HepG2 (cell line): Measurements from ENCODE around the gene ATG9A. TPM values are rescaled to one million over a fixed set of nuclear protein-coding genes. Genes with fewer than 3 reads are reported as not detected.

Experiments
- ARHGAP35 ChIP-seq: sonication (generic); formaldehyde crosslinking; IDR thresholded peaks from 2 replicates; pipeline ENCODE4 v1.9.0; 2022; ENCODE audit warnings: mild to moderate bottlenecking, inconsistent platforms, moderate library complexity, missing genetic modification reagents, borderline replicate concordance
- ATAD3A ChIP-seq: sonication (generic); formaldehyde crosslinking; IDR thresholded peaks from 2 replicates; pipeline ENCODE4 v1.4.0; 2020; ENCODE audit warnings: missing genetic modification reagents
- CEBPG ChIP-seq: IDR thresholded peaks from 2 replicates; pipeline ENCODE4 v1.6.1; 2016
- GABPA ChIP-seq, 2 experiments: IDR thresholded peaks; 2 replicates each; pipeline ENCODE4 v1.6.1; 2011 to 2016; ENCODE audit warnings: low read depth in 2 of 2, low read length in 1 of 2, missing biosample characterization in 1 of 2, missing genetic modification characterization in 1 of 2
- GTF2F1 ChIP-seq: fragments of 150-350 bp; IDR thresholded peaks from 2 replicates; pipeline ENCODE4 v1.6.1; 2014; ENCODE audit warnings: low read length
- HNRNPL ChIP-seq: fragments of 200-400 bp; formaldehyde crosslinking; IDR thresholded peaks from 2 replicates; pipeline ENCODE4 v1.6.1; 2017; ENCODE audit warnings: mild to moderate bottlenecking, low read depth, low read length
- JUND ChIP-seq: sonication (generic); formaldehyde crosslinking; IDR thresholded peaks from 2 replicates; pipeline ENCODE4 v1.8.0; 2022; ENCODE audit warnings: mild to moderate bottlenecking, missing genetic modification reagents
- KDM3A ChIP-seq: IDR thresholded peaks from 2 replicates; pipeline ENCODE4 v1.6.1; 2018; ENCODE audit warnings: low read depth, missing compliant biosample characterization
- MAFG ChIP-seq: sonication (generic); formaldehyde crosslinking; IDR thresholded peaks from 2 replicates; pipeline ENCODE4 v1.5.1; 2020; ENCODE audit warnings: mild to moderate bottlenecking, missing genetic modification reagents
- MBD4 ChIP-seq: IDR thresholded peaks from 2 replicates; pipeline ENCODE4 v1.6.1; 2012; ENCODE audit warnings: low read length, inconsistent platforms, borderline replicate concordance
- MEIS1 ChIP-seq: sonication (generic); formaldehyde crosslinking; IDR thresholded peaks from 2 replicates; pipeline ENCODE4 v1.9.0; 2021; ENCODE audit warnings: mild to moderate bottlenecking, missing genetic modification reagents, moderate library complexity, borderline replicate concordance
- NFKB2 ChIP-seq: sonication (generic); formaldehyde crosslinking; IDR thresholded peaks from 2 replicates; pipeline ENCODE4 v1.4.0; 2020; ENCODE audit warnings: missing genetic modification reagents, borderline replicate concordance
- RNF2 ChIP-seq: fragments of 450-650 bp; conservative IDR thresholded peaks from 2 replicates; pipeline ENCODE4 v1.6.1; 2016; ENCODE audit warnings: low read depth
- SAFB2 ChIP-seq: sonication (generic); formaldehyde crosslinking; IDR thresholded peaks from 2 replicates; pipeline ENCODE4 v1.5.1; 2020; ENCODE audit warnings: missing genetic modification reagents, low read depth, mild to moderate bottlenecking, borderline replicate concordance
- SP2 ChIP-seq: sonication (generic); formaldehyde crosslinking; IDR thresholded peaks from 2 replicates; pipeline ENCODE4 v1.5.1; 2020; ENCODE audit warnings: mild to moderate bottlenecking, missing genetic modification reagents
- SUZ12 ChIP-seq: fragments of 150-350 bp; IDR thresholded peaks from 2 replicates; pipeline ENCODE4 v1.6.1; 2014; ENCODE audit warnings: low read depth, low read length
- TBL1XR1 ChIP-seq: fragments of 150-350 bp; IDR thresholded peaks from 2 replicates; pipeline ENCODE4 v1.6.1; 2014; ENCODE audit warnings: borderline replicate concordance, low read length; ENCODE audit not compliant: partially characterized antibody
- ZKSCAN5 ChIP-seq: sonication (generic); formaldehyde crosslinking; IDR thresholded peaks from 2 replicates; pipeline ENCODE4 v1.5.1; 2020; ENCODE audit warnings: mild to moderate bottlenecking, missing genetic modification reagents
- ZNF556 ChIP-seq: sonication (generic); formaldehyde crosslinking; IDR thresholded peaks from 2 replicates; pipeline ENCODE4 v1.4.0; 2020; ENCODE audit warnings: mild to moderate bottlenecking, missing genetic modification reagents, borderline replicate concordance
- ZNF678 ChIP-seq: sonication (generic); formaldehyde crosslinking; IDR thresholded peaks from 2 replicates; pipeline ENCODE4 v1.4.0; 2020; ENCODE audit warnings: mild to moderate bottlenecking, missing genetic modification reagents
- ZNF761 ChIP-seq: sonication (generic); formaldehyde crosslinking; conservative IDR thresholded peaks from 2 replicates; pipeline ENCODE4 v1.4.0; 2020; ENCODE audit warnings: mild to moderate bottlenecking, missing genetic modification reagents
- ZNF773 ChIP-seq: sonication (generic); formaldehyde crosslinking; IDR thresholded peaks from 2 replicates; pipeline ENCODE4 v1.4.0; 2020; ENCODE audit warnings: missing genetic modification reagents, borderline replicate concordance
- ZSCAN22 ChIP-seq: sonication (generic); formaldehyde crosslinking; IDR thresholded peaks from 2 replicates; pipeline ENCODE4 v1.4.0; 2020; ENCODE audit warnings: mild to moderate bottlenecking, missing genetic modification reagents
- ZSCAN29 ChIP-seq: sonication (generic); formaldehyde crosslinking; conservative IDR thresholded peaks from 2 replicates; pipeline ENCODE4 v1.4.0; 2020; ENCODE audit warnings: mild to moderate bottlenecking, missing genetic modification reagents
- polyA plus RNA-seq, 8 experiments: library from polyadenylated mRNA; depleted of rRNA in 3 of 8; stranded (reverse) in 7 of 8; unstranded in 1 of 8; fragments of >200 nt; fragmentation: Illumina TruSeq in 4 of 8; extraction: Trizol in 4 of 8; gene quantifications; 2 replicates each; pipeline versions ENCODE4 v1.2.1 to v1.2.3, GENCODE V29; 2011 to 2016; ENCODE audit warnings: low read depth in 4 of 8, missing spikeins in 1 of 8, mixed read lengths in 1 of 8; ENCODE audit not compliant: insufficient read depth in 1 of 8
- total RNA-seq, 5 experiments: library from RNA; depleted of rRNA; stranded (reverse); fragments of >200 nt; fragmentation: Illumina TruSeq; extraction: Trizol; gene quantifications; 2 replicates each; pipeline ENCODE4 v1.2.3, GENCODE V29; 2016; ENCODE audit warnings: low read depth in 1 of 5
- TF ChIP-seq, protein P1 (sequence below): sonication (generic); formaldehyde crosslinking; IDR thresholded peaks from 2 replicates; pipeline ENCODE4 v1.4.0; 2020; ENCODE audit warnings: missing genetic modification reagents, mild to moderate bottlenecking, borderline replicate concordance
- TF ChIP-seq, protein P2 (sequence below): sonication (generic); formaldehyde crosslinking; IDR thresholded peaks from 2 replicates; pipeline ENCODE4 v1.4.0; 2020; ENCODE audit warnings: missing genetic modification reagents, low read depth, mild to moderate bottlenecking, borderline replicate concordance
- TF ChIP-seq, protein P3 (sequence below): sonication (generic); formaldehyde crosslinking; IDR thresholded peaks from 2 replicates; pipeline ENCODE4 v1.4.0; 2020; ENCODE audit warnings: mild to moderate bottlenecking, low read depth, missing genetic modification reagents
- TF ChIP-seq, protein P4 (sequence below): IDR thresholded peaks from 2 replicates; pipeline ENCODE4 v1.6.1; 2016; ENCODE audit warnings: mild to moderate bottlenecking, missing biosample characterization, missing genetic modification reagents

Gene ATG9A
- total and polyA plus RNA-seq, 2 of the 13 experiments (the other 11 are each of a cell fraction or from before 2014, with no cell fraction given), result 35.0 to 131 TPM

DNA sequence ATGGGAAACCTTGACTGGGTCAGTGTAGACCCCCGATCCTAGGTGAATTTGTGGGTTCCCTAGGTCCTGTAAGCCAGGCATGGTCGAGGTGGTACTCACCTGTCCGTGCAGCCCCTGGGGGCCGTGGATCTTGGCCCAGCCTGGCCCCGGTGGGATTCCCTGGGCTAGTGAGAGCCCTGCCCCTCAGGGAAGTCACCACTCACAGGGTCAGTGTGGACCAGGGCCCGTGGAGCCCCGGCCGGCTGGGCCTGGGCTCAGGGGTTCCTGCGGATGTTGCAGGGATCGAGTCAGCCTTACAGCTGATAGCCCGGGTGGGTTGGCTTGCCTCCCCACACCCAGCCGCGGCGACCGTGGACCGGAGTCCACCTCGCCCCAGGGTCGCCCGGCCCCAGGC is 528 bp downstream of the ATG9A start (continued):
- TF ChIP-seq CEBPG (CRISPR knock-in tag) (no peak), SUZ12 (no peak), NFKB2 (CRISPR knock-in tag) (no peak), MEIS1 (CRISPR knock-in tag) (0 out of 2 replicates have a peak, but pooled peaks have one; percentile 11), ZNF556 (peak; percentile 50; the same call in 1 of the 2 replicates), ZSCAN29 (CRISPR knock-in tag) (peak; percentile 92; the same call in 1 of the 2 replicates), ARHGAP35 (CRISPR knock-in tag) (no peak), RNF2 (no peak), MBD4 (no peak), GABPA (IDR thresholded peaks at IDR 0.05; ENCODE audit: low read depth, low read length) (no peak), GABPA (CRISPR knock-in tag; IDR thresholded peaks at IDR 0.05; ENCODE audit: low read depth) (no peak), TBL1XR1 (no peak), JUND (CRISPR knock-in tag) (0 out of 2 replicates have a peak, but pooled peaks have one; percentile 9), ZKSCAN5 (0 out of 2 replicates have a peak, but pooled peaks have one; percentile 36), ZNF761 (no peak), SAFB2 (CRISPR knock-in tag) (peak; percentile 9; the same call in 1 of the 2 replicates), KDM3A (CRISPR knock-in tag) (0 out of 2 replicates have a peak, but pooled peaks have one; percentile 7), ZSCAN22 (CRISPR knock-in tag) (no peak), ZNF678 (CRISPR knock-in tag) (peak; percentile 67; the same call in 1 of the 2 replicates), MAFG (no peak), GTF2F1 (no peak), HNRNPL (no peak), SP2 (CRISPR knock-in tag) (no peak), ATAD3A (CRISPR knock-in tag) (peak; percentile 72; the same call in 1 of the 2 replicates), ZNF773 (no peak)
- TF ChIP-seq, protein P1, sequence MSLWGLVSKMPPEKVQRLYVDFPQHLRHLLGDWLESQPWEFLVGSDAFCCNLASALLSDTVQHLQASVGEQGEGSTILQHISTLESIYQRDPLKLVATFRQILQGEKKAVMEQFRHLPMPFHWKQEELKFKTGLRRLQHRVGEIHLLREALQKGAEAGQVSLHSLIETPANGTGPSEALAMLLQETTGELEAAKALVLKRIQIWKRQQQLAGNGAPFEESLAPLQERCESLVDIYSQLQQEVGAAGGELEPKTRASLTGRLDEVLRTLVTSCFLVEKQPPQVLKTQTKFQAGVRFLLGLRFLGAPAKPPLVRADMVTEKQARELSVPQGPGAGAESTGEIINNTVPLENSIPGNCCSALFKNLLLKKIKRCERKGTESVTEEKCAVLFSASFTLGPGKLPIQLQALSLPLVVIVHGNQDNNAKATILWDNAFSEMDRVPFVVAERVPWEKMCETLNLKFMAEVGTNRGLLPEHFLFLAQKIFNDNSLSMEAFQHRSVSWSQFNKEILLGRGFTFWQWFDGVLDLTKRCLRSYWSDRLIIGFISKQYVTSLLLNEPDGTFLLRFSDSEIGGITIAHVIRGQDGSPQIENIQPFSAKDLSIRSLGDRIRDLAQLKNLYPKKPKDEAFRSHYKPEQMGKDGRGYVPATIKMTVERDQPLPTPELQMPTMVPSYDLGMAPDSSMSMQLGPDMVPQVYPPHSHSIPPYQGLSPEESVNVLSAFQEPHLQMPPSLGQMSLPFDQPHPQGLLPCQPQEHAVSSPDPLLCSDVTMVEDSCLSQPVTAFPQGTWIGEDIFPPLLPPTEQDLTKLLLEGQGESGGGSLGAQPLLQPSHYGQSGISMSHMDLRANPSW (CRISPR knock-in tag), result no peak
- TF ChIP-seq, protein P2, sequence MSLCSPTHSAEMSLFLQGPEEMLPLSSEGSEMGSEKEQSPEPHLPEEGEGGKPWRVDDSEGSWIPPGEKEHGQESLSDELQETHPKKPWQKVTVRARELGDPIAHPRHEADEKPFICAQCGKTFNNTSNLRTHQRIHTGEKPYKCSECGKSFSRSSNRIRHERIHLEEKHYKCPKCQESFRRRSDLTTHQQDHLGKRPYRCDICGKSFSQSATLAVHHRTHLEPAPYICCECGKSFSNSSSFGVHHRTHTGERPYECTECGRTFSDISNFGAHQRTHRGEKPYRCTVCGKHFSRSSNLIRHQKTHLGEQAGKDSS (CRISPR knock-in tag), result no peak
- TF ChIP-seq, protein P3, sequence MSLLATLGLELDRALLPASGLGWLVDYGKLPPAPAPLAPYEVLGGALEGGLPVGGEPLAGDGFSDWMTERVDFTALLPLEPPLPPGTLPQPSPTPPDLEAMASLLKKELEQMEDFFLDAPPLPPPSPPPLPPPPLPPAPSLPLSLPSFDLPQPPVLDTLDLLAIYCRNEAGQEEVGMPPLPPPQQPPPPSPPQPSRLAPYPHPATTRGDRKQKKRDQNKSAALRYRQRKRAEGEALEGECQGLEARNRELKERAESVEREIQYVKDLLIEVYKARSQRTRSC (CRISPR knock-in tag), result no peak
- TF ChIP-seq, protein P4, sequence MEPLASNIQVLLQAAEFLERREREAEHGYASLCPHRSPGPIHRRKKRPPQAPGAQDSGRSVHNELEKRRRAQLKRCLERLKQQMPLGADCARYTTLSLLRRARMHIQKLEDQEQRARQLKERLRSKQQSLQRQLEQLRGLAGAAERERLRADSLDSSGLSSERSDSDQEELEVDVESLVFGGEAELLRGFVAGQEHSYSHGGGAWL, result peak; percentile 9; the same call in 1 of the 2 replicates
